Retinal pigment epithelial cell (primary cell): ENCODE data around the gene GABRB1.

Source experiments
- DNase-seq: peaks from one replicate; pipeline ENCODE4 v3.0.0-alpha.2; 2010; ENCODE audit warnings: low read depth
- H3K4me3 ChIP-seq: 2 replicates; pipeline ENCODE4 v1.5.1; 2011; ENCODE audit warnings: mild to moderate bottlenecking, low read length, control low read depth, moderate library complexity
- CTCF ChIP-seq: conservative IDR thresholded peaks from 2 replicates; pipeline ENCODE4 v1.5.1; 2011; ENCODE audit warnings: low read depth, low read length, control low read depth, inconsistent platforms

Gene GABRB1

GRCh38 chr4:47337893-47338292, 306.5 kb downstream of the GABRB1 start:
- no peak for DNase-seq
- no peak for TF ChIP-seq CTCF
- no peak overlapping the region for H3K4me3 ChIP-seq

- no peak for TF ChIP-seq CTCF
- no peak overlapping the region for H3K4me3 ChIP-seq
- no peak for DNase-seq
These were observed 309.5 kb downstream of the GABRB1 start for GRCh38 chr4:47340914-47341313.

GRCh38 chr4:47342796-47343195, 311.4 kb downstream of the GABRB1 start:
- no peak for TF ChIP-seq CTCF
- no peak for DNase-seq

GRCh38 chr4:47349326-47349725, 318.0 kb downstream of the GABRB1 start:
- no peak for TF ChIP-seq CTCF
- H3K4me3 ChIP-seq: no peak overlapping the region
- DNase-seq: no peak

More at GRCh38 chr4:47342796-47343195, 311.4 kb downstream of the GABRB1 start:
- no peak overlapping the region for H3K4me3 ChIP-seq

GRCh38 chr4:47355568-47355967, 324.2 kb downstream of the GABRB1 start:
- TF ChIP-seq CTCF: no peak
- DNase-seq: no peak
- H3K4me3 ChIP-seq: no peak overlapping the region

GRCh38 chr4:47359891-47360290, 328.5 kb downstream of the GABRB1 start:
- TF ChIP-seq CTCF: no peak
- no peak for DNase-seq
- H3K4me3 ChIP-seq: no peak overlapping the region

- TF ChIP-seq CTCF: no peak
- H3K4me3 ChIP-seq: no peak overlapping the region
- DNase-seq: no peak
These were observed 336.4 kb downstream of the GABRB1 start for GRCh38 chr4:47367761-47368160.
